Ishikawa (cell line): ENCODE measurements around the gene ANGEL2.

Experiments
- CEBPB ChIP-seq: IDR thresholded peaks from 2 replicates; pipeline ENCODE4 v1.6.1; 2012
- EP300 ChIP-seq: IDR thresholded peaks from 2 replicates; pipeline ENCODE4 v1.6.1; 2012; ENCODE audit warnings: borderline replicate concordance
- FOXM1 ChIP-seq: IDR thresholded peaks from 2 replicates; pipeline ENCODE4 v1.6.1; 2012; ENCODE audit warnings: low read depth, borderline replicate concordance
- NFIC ChIP-seq: IDR thresholded peaks from 2 replicates; pipeline ENCODE4 v1.6.1; 2012
- RAD21 ChIP-seq: IDR thresholded peaks from 2 replicates; pipeline ENCODE4 v1.6.1; 2012; ENCODE audit warnings: low read depth
- REST ChIP-seq: IDR thresholded peaks from 2 replicates; pipeline ENCODE4 v1.6.1; 2012; ENCODE audit warnings: low read depth, mild to moderate bottlenecking
- TAF1 ChIP-seq: IDR thresholded peaks from 2 replicates; pipeline ENCODE4 v1.6.1; 2012; ENCODE audit warnings: low read depth, mild to moderate bottlenecking
- TCF12 ChIP-seq: IDR thresholded peaks from 2 replicates; pipeline ENCODE4 v1.6.1; 2012; ENCODE audit warnings: low read depth
- TEAD4 ChIP-seq: IDR thresholded peaks from 2 replicates; pipeline ENCODE4 v1.6.1; 2012
- USF1 ChIP-seq: IDR thresholded peaks from 2 replicates; pipeline ENCODE4 v1.6.1; 2012
- YY1 ChIP-seq: IDR thresholded peaks from 2 replicates; pipeline ENCODE4 v1.6.1; 2012; ENCODE audit warnings: low read depth
- ZBTB7A ChIP-seq: IDR thresholded peaks from 2 replicates; pipeline ENCODE4 v1.6.1; 2012; ENCODE audit warnings: low read depth

Gene ANGEL2

GRCh38 chr1:212943393-212943710 lies 72.3 kb downstream of the ANGEL2 start:
- TF ChIP-seq EP300 (no peak), TAF1 (no peak), FOXM1 (no peak), REST (no peak), YY1 (no peak), TEAD4 (no peak), RAD21 (no peak), TCF12 (no peak), USF1 (no peak), NFIC (no peak), ZBTB7A (no peak), CEBPB (no peak; the same call in 1 of the 2 replicates)

- TF ChIP-seq CEBPB (no peak), EP300 (no peak), TCF12 (no peak)
These were observed 72.8 kb downstream of the ANGEL2 start for GRCh38 chr1:212942679-212943392.
